A673 (cell line): ENCODE data around the gene GPR39.

ENCODE experiments used
- CTCF ChIP-seq: fragments of 300-800, 200-600 bp; sonication (generic); conservative IDR thresholded peaks from 2 replicates; pipeline ENCODE4 v1.5.1; 2017; ENCODE audit warnings: low read depth, mild to moderate bottlenecking, antibody characterized with exemption, low read length, moderate library complexity, mixed read lengths
- EZH2 ChIP-seq: fragments of 200-600 bp; sonication (generic); IDR thresholded peaks from 2 replicates; pipeline ENCODE4 v1.6.1; 2017; ENCODE audit warnings: borderline replicate concordance, low read depth, mild to moderate bottlenecking, mixed read lengths, antibody characterized with exemption, low read length; ENCODE audit not compliant: poor library complexity, severe bottlenecking

GRCh38 chr2:132609101-132609890, 192.7 kb downstream of the GPR39 start:
- no peak for TF ChIP-seq CTCF
- TF ChIP-seq EZH2, result no peak
